Measurements from ENCODE around the gene ARRB1.

The ARRB1 gene

GRCh38 chr11:75269367-75269660 is 82.1 kb downstream of the ARRB1 start:
- no peak for TF ChIP-seq POLR2AphosphoS5 (IDR thresholded peaks at IDR 0.05; ENCODE audit: low read depth, low read length)
- TF ChIP-seq REST (IDR thresholded peaks at IDR 0.05; ENCODE audit: insufficient read depth in 1 of 2, low read depth in 2 of 2, low read length in 2 of 2), result no peak
- no peak for TF ChIP-seq TAF1 (IDR thresholded peaks at IDR 0.05; ENCODE audit: borderline replicate concordance, insufficient read depth, low read length)
- TF ChIP-seq SIN3A (IDR thresholded peaks at IDR 0.05; ENCODE audit: borderline replicate concordance, insufficient read depth, low read length), result no peak
- no peak for TF ChIP-seq FOXP2 (optimal IDR thresholded peaks at IDR 0.05; ENCODE audit: borderline replicate concordance, extremely low read depth, extremely low read length, insufficient read depth)

GRCh38 chr11:75268626-75269366 is 82.7 kb downstream of the ARRB1 start:
- TF ChIP-seq REST (IDR thresholded peaks at IDR 0.05; ENCODE audit: insufficient read depth in 1 of 2, low read depth in 2 of 2, low read length in 2 of 2) (no peak), TAF1 (IDR thresholded peaks at IDR 0.05; ENCODE audit: borderline replicate concordance, insufficient read depth, low read length) (no peak), SIN3A (IDR thresholded peaks at IDR 0.05; ENCODE audit: borderline replicate concordance, insufficient read depth, low read length) (no peak), POLR2AphosphoS5 (IDR thresholded peaks at IDR 0.05; ENCODE audit: low read depth, low read length) (no peak), FOXP2 (optimal IDR thresholded peaks at IDR 0.05; ENCODE audit: borderline replicate concordance, extremely low read depth, extremely low read length, insufficient read depth) (no peak)

- no peak for TF ChIP-seq TAF1 (IDR thresholded peaks at IDR 0.05; ENCODE audit: borderline replicate concordance, insufficient read depth, low read length)
- TF ChIP-seq REST (IDR thresholded peaks at IDR 0.05; ENCODE audit: insufficient read depth in 1 of 2, low read depth in 2 of 2, low read length in 2 of 2), result no peak
- TF ChIP-seq FOXP2 (optimal IDR thresholded peaks at IDR 0.05; ENCODE audit: borderline replicate concordance, extremely low read depth, extremely low read length, insufficient read depth), result no peak
- no peak for TF ChIP-seq SIN3A (IDR thresholded peaks at IDR 0.05; ENCODE audit: borderline replicate concordance, insufficient read depth, low read length)
- TF ChIP-seq POLR2AphosphoS5 (IDR thresholded peaks at IDR 0.05; ENCODE audit: low read depth, low read length), result no peak
These were observed 84.1 kb downstream of the ARRB1 start for GRCh38 chr11:75267171-75267970.

- TF ChIP-seq FOXP2 (optimal IDR thresholded peaks at IDR 0.05; ENCODE audit: borderline replicate concordance, extremely low read depth, extremely low read length, insufficient read depth), result no peak
- TF ChIP-seq TAF1 (IDR thresholded peaks at IDR 0.05; ENCODE audit: borderline replicate concordance, insufficient read depth, low read length), result no peak
- no peak for TF ChIP-seq POLR2AphosphoS5 (IDR thresholded peaks at IDR 0.05; ENCODE audit: low read depth, low read length)
- no peak for TF ChIP-seq REST (IDR thresholded peaks at IDR 0.05; ENCODE audit: insufficient read depth in 1 of 2, low read depth in 2 of 2, low read length in 2 of 2)
- no peak for TF ChIP-seq SIN3A (IDR thresholded peaks at IDR 0.05; ENCODE audit: borderline replicate concordance, insufficient read depth, low read length)
These were observed 85.5 kb downstream of the ARRB1 start for GRCh38 chr11:75265851-75266531.
